GM20000 (cell line): Measurements from ENCODE around the gene HGFAC.

Source experiments
- DNase-seq: peaks from one replicate; pipeline ENCODE4 v3.0.0; 2012; ENCODE audit warnings: low spot score
- TF ChIP-seq, protein P1 (sequence below): IDR thresholded peaks from 2 replicates; pipeline ENCODE4 v1.5.1; 2012; ENCODE audit warnings: mild to moderate bottlenecking, control low read depth; ENCODE audit errors: extremely low read depth, missing control alignments

Gene HGFAC

DNA sequence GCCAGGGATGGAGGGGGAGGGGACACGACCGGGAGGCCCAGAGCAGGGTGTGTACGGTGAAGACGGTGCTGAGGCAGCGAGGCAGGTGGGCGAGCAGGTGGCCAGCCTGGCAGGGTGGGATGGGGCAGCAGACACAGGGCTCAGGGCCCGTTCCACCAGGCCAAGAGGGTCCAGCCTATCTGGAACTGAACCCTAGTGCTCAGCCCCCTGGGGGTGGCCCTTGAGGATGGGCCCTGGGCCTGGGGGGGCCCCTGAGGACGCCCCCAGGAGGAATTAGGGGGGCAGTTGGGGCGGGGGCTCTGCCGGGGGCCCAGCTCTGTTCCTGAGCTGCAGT is 3.0 kb upstream of the HGFAC start:
- DNase-seq: no peak
- TF ChIP-seq, protein P1, sequence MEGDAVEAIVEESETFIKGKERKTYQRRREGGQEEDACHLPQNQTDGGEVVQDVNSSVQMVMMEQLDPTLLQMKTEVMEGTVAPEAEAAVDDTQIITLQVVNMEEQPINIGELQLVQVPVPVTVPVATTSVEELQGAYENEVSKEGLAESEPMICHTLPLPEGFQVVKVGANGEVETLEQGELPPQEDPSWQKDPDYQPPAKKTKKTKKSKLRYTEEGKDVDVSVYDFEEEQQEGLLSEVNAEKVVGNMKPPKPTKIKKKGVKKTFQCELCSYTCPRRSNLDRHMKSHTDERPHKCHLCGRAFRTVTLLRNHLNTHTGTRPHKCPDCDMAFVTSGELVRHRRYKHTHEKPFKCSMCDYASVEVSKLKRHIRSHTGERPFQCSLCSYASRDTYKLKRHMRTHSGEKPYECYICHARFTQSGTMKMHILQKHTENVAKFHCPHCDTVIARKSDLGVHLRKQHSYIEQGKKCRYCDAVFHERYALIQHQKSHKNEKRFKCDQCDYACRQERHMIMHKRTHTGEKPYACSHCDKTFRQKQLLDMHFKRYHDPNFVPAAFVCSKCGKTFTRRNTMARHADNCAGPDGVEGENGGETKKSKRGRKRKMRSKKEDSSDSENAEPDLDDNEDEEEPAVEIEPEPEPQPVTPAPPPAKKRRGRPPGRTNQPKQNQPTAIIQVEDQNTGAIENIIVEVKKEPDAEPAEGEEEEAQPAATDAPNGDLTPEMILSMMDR: no peak

DNA sequence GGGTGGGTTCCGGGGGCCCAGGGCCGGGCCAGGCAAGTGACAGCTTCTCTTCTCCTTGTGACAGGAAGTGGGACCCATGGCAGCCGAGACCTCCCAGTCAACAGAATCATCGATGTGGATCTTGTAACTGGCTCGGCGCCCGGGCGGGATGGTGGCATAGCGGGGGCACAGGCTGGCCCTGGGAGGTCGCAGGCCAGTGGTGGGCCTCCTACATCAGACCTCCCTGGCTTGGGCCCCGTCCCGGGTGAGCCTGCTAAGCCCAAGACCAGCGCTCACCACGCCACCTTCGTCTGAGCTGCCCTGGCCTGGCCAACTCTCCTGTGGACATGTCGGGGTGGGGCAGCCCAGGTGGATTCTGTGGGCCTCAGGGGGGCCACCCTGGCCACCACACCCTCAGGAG is 2.4 kb upstream of the HGFAC start:
- no peak for DNase-seq

DNA sequence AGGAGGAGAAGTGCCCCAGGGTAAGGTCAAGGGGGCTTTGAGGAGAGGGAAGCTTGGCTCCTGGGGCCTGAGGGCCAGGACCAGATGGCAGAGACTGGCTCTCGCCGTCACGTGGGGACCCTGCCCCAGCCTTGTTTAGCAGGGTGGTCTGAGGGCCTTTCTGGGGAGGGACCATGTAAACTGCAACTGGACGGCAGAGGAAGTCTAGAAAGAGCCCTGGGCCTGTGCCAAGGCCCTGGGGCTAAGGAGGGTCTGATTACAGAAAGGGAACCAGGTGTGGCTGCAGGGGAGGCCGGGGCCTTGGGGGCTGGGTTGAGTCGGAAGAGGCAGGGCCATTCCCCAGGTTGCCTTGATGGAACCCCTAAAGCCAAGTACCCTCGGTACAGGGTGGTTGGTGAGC is 1.8 kb upstream of the HGFAC start:
- TF ChIP-seq, protein P1: no peak
- no peak for DNase-seq

More for the DNA sequence above, 2.4 kb upstream of the HGFAC start:
- TF ChIP-seq, protein P1: no peak

DNA sequence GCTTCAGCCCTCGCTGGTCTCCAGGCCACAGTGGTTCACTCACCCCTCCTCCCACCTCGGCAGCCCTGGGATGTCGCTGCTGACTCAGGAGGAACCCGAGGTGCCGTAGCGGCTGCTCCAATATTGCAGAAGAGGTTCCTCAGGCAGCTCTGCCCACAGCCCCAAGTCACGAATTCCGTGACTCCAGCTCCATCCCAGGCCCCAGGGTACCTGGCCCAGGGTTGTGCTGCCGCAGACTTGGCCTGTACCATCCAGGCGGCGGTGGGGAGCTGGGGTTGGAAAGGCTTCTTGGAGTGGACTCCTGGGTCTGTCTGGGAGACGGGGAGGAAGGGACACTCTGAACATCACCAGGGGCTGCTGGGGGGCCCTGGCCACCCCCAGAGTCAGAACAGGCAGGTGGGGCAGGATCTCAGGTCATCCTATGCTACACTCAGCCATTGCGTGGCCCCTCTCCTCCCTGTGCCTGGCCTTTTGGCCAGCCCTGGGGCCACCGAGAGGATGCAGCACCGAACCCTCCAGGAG is 728 bp upstream of the HGFAC start:
- TF ChIP-seq, protein P1: no peak

DNA sequence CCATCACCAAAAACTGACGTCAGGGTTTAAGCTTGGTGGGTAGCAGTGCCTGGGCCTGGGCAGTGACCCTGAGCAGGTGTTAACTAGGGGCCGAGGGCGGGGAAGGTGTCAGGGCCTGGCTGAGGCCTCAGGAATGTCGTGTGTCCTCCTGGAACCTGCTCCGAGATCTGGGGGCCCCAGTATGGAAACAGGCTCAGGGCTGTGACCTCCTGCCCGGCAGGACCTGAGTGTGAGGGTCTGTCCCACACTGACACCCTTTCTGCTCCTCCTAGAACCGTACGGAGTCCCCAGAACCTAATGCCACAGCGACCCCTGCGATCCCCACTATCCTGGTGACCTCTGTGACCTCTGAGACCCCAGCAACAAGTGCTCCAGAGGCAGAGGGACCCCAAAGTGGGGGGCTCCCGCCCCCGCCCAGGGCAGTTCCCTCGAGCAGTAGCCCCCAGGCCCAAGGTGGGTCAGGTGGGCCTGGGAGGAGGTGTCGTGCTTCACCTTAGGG is 741 bp downstream of the HGFAC start:
- TF ChIP-seq, protein P1: no peak
- no peak for DNase-seq

More for the DNA sequence above, 728 bp upstream of the HGFAC start:
- DNase-seq: no peak

DNA sequence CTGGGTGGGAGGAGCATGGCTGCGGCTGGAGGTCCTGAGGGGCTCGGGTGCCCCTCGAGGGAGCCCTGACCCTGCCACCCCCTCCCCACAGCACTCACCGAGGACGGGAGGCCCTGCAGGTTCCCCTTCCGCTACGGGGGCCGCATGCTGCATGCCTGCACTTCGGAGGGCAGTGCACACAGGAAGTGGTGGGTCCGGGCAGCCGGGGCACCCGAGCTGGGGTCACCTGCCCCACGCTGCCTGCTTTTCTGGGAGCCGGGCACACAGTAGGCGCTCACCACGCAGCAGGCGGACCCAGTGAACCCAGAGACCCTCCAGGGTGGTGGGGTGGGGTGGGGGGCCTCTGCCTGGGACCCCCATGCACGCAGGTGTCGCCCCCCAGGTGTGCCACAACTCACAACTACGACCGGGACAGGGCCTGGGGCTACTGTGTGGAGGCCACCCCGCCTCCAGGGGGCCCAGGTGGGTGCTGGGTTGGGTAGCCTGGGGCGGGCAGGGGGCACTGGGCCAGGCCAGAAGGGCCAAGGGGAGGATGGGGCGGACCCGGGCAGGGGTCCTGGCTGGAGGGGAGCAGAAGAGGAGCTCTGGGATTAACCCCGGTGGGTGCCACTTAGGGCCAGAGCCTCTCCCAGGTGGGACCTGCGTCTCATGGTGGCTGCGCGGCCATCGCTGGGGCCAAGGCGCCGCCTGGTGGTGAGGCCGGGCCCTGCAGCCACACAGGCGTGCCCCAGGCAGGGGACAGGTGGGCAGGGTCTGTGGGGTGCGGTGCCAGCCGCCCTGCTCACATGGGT is 1.4 kb downstream of the HGFAC start:
- TF ChIP-seq, protein P1: peak; percentile 100
- peak; percentile 96 for DNase-seq

DNA sequence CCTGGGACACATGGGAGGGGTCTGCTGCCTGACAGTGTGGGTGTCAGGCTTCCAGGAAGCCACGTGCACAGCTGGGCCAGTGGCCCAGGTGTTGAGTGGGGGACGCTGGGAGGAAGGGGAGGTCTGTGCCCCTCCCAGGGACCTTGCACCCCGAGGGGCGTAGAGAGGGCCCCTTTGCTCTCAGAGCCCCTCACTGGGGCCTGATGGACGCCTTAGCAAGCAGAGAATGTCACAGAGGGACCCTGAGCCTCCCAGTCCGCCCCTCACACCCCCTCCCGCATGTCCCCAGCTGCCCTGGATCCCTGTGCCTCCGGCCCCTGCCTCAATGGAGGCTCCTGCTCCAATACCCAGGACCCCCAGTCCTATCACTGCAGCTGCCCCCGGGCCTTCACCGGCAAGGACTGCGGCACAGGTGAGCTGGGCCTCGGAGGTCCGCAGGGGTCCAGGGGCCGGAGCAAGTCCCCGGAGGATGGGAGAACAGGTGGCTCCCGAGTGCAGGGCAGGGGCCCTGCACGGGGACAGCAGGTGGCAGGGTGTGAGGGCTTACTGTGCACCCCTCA is 2.1 kb downstream of the HGFAC start:
- TF ChIP-seq, protein P1: no peak
- DNase-seq: no peak
